Mesendoderm (in vitro differentiated cells): ENCODE data around the gene EZH2.
A peak's percentile ranks its signal among the peaks of the same experiment; 100 is the strongest.

Experiments used
- DNase-seq: peaks from one replicate; pipeline ENCODE4 v3.0.0; 2013
- H2AK5ac ChIP-seq: 2 replicates; pipeline ENCODE4 v1.6.1; 2013; ENCODE audit warnings: low read length, inconsistent platforms
- H2BK120ac ChIP-seq: 2 replicates; pipeline ENCODE4 v1.6.1; 2013; ENCODE audit warnings: low read depth, mild to moderate bottlenecking, low read length, moderate library complexity, mixed read lengths
- H2BK15ac ChIP-seq: replicated peaks from 2 replicates; pipeline ENCODE4 v1.6.1; 2013; ENCODE audit warnings: low read depth, mild to moderate bottlenecking, moderate library complexity
- H2BK5ac ChIP-seq: 2 replicates; pipeline ENCODE4 v1.6.1; 2013; ENCODE audit warnings: low read length, inconsistent platforms
- H3K18ac ChIP-seq: 2 replicates; pipeline ENCODE4 v1.6.1; 2013; ENCODE audit warnings: mild to moderate bottlenecking, low read length, mixed read lengths
- H3K23ac ChIP-seq: one replicate; pipeline ENCODE4 v1.6.1; 2013; ENCODE audit warnings: low read length
- H3K27ac ChIP-seq: 2 replicates; pipeline ENCODE4 v1.5.1; 2013; ENCODE audit warnings: low read depth, mild to moderate bottlenecking, inconsistent platforms, low read length, moderate library complexity
- H3K27me3 ChIP-seq: 2 replicates; pipeline ENCODE4 v1.6.1; 2013; ENCODE audit warnings: low read length, control low read depth, mild to moderate bottlenecking, inconsistent platforms; ENCODE audit not compliant: insufficient read depth, poor library complexity
- H3K36me3 ChIP-seq: 2 replicates; pipeline ENCODE4 v1.6.1; 2013; ENCODE audit warnings: low read length, inconsistent platforms; ENCODE audit not compliant: control insufficient read depth, insufficient read depth
- H3K4ac ChIP-seq: one replicate; pipeline ENCODE4 v1.6.1; 2013; ENCODE audit warnings: low read depth, mild to moderate bottlenecking, low read length, moderate library complexity
- H3K4me1 ChIP-seq: 2 replicates; pipeline ENCODE4 v1.6.1; 2013; ENCODE audit warnings: low read depth, low read length, inconsistent platforms; ENCODE audit not compliant: control insufficient read depth
- H3K4me2 ChIP-seq: 2 replicates; pipeline ENCODE4 v1.6.1; 2013; ENCODE audit warnings: low read length
- H3K4me3 ChIP-seq: 2 replicates; pipeline ENCODE4 v1.5.1; 2013; ENCODE audit warnings: mild to moderate bottlenecking, low read length
- H3K56ac ChIP-seq: one replicate; pipeline ENCODE4 v1.6.1; 2013; ENCODE audit warnings: low read length
- H3K79me1 ChIP-seq: 2 replicates; pipeline ENCODE4 v1.6.1; 2013; ENCODE audit warnings: low read length, inconsistent platforms
- H3K79me2 ChIP-seq: 2 replicates; pipeline ENCODE4 v1.6.1; 2013; ENCODE audit warnings: mild to moderate bottlenecking, low read length; ENCODE audit not compliant: control insufficient read depth, insufficient read depth
- H3K9ac ChIP-seq: 2 replicates; pipeline ENCODE4 v1.6.1; 2013; ENCODE audit warnings: low read length, inconsistent platforms
- H4K5ac ChIP-seq: one replicate; pipeline ENCODE4 v1.6.1; 2013; ENCODE audit warnings: low read length
- H4K8ac ChIP-seq: one replicate; pipeline ENCODE4 v1.6.1; 2013; ENCODE audit warnings: low read depth, mild to moderate bottlenecking, control low read depth, low read length, moderate library complexity
- WGBS: extraction: QIAGEN DNeasy Blood & Tissue Kit; methylation state at CpG from one replicate; pipeline ENCODE4 v1.1.7; 2013; ENCODE audit warnings: low lambda C conversion rate, missing lambda C conversion rate; ENCODE audit not compliant: insufficient coverage; ENCODE audit errors: extremely low coverage; 5-methylcytosine and 5-hydroxymethylcytosine counted together

EZH2 gene

DNA sequence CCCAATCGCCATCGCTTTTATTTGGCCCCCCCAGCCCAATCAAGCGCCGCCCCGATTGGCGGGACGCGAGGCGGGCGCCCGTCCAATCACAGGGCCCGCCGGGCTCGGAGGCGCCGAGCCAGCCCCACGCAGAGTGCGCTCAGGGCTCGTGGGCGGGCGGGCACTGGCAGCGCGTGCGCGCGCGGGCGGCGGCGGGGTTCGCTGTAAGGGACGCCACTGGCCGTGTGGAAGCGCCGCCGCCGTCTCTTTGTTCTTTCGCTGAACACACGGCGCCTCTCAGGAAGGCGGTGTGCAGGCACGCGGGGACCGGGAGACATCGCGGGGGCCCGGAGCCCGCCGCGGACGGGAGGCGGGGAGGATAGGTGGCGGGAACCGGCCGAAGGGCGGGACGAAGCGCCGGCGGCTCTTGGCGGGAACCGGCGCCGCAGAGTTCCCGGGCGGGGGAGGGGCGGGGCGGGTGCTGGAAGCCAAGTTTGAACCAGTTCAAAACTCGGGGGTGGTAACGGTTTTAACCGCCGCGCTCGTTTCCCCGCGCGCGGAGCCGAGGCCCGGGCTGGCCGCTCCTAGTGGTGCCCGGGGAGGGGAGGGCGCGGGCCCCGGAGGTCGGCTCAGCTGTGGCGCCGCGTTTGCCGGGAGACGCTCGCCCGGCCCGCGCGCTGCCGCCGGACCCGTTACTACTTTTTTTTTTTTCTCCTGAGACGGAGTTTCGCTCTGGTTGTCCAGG is 370 bp upstream of the EZH2 start:
- DNase-seq, result peak; percentile 91
- H3K79me1 ChIP-seq, result peaks cover 2% of the 10 kb centered on the region
- peak overlapping the region; percentile 88 for H3K4ac ChIP-seq
- no peak overlapping the region for H3K23ac ChIP-seq
- peak overlapping the region; percentile 69 for H3K4me3 ChIP-seq
- H3K9ac ChIP-seq, result peak overlapping the region; percentile 91
- no peaks in the 10 kb centered on the region for H3K4me1 ChIP-seq
- no peak overlapping the region for H4K5ac ChIP-seq
- H4K8ac ChIP-seq, result peak overlapping the region; percentile 91
- peak overlapping the region; percentile 97 for H3K56ac ChIP-seq
- H3K18ac ChIP-seq, result peak overlapping the region; percentile 25
- H2BK120ac ChIP-seq, result no peak overlapping the region
- no peaks in the 10 kb centered on the region for H3K36me3 ChIP-seq
- no peak overlapping the region for H2BK15ac ChIP-seq
- H3K4me2 ChIP-seq, result peak overlapping the region; percentile 34
- peaks cover 24% of the 10 kb centered on the region for H3K79me2 ChIP-seq
- H2BK5ac ChIP-seq, result no peak overlapping the region
- H2AK5ac ChIP-seq, result no peak overlapping the region
- WGBS, result no CpG with 5 or more reads among the region's 101 CpGs
- H3K27me3 ChIP-seq, result no peaks in the 10 kb centered on the region
- H3K27ac ChIP-seq, result peak overlapping the region; percentile 97

DNA sequence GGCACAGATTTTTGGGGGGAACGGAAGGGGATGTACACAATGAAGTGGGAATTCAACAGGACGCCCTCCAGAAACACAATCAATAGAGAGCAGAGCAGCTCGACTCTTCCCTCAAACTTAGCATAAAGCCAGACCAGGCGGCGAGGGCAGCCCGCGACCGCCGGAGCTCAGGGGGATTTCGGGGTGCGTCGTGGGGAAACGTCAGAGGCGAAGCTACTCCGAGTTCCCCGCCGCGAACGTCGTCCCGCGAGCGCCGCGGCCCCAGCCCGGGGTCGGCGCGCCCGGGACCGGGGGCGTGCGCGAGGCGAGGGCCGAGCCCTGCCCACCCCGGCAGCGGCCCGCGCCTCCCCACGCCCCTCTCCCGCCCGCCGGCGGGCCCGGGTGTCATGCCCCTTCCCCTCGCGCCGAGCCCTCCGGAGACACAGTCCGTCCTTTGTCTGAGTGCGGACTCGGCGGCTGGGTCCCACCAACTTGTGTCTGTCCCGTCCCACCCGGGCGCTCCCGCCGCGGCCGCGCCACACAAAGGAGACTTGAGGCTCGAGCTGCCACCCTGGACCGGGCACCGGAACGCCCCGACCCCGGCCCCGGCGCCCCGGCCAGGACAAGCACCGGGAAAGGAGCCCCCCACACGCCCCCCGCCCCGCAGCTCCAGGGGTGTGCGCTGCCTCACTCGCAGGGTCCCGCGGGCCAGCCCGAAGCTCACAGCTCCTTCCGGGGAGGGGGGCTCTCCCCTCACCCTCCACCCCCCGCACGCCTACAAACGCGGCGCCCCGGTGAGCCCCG is 634 bp downstream of the EZH2 start:
- DNase-seq, result peak; percentile 26

DNA sequence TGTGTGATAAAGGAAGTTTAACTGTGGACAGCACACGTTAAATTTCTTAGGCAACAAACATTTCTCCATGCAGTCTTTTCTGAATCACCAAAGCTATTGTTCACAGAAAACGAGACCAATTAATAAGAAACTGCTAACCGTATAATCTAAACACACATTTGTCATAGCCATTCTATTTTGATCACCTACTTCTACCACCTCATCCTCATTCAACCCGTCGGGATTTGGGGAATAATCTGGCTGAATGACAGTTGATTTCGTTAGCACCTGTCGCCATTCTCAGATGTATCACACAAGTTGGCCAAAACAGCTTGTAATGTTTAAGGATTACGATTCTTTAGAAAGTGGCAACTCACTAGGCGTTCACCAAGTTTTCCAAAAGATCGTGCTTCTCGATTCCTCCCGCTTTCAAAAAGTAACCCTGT is 1.2 kb downstream of the EZH2 start:
- H3K9ac ChIP-seq, result peak overlapping the region; percentile 85
- H3K79me1 ChIP-seq, result peaks cover 2% of the 10 kb centered on the region
- H4K5ac ChIP-seq, result no peak overlapping the region
- no peak overlapping the region for H4K8ac ChIP-seq
- no peaks in the 10 kb centered on the region for H3K27me3 ChIP-seq
- no peak for DNase-seq
- no peak overlapping the region for H2BK15ac ChIP-seq
- H3K4ac ChIP-seq, result no peak overlapping the region
- no peak overlapping the region for H2BK5ac ChIP-seq
- H3K4me2 ChIP-seq, result peak overlapping the region; percentile 91
- H3K36me3 ChIP-seq, result no peaks in the 10 kb centered on the region
- no peak overlapping the region for H3K18ac ChIP-seq
- no peak overlapping the region for H2AK5ac ChIP-seq
- H3K79me2 ChIP-seq, result peaks cover 30% of the 10 kb centered on the region
- H2BK120ac ChIP-seq, result no peak overlapping the region
- H3K56ac ChIP-seq, result peak overlapping the region; percentile 90
- no peaks in the 10 kb centered on the region for H3K4me1 ChIP-seq
- peak overlapping the region; percentile 74 for H3K4me3 ChIP-seq
- H3K27ac ChIP-seq, result no peak overlapping the region
- no CpG with 5 or more reads among the region's 12 CpGs for WGBS
- H3K23ac ChIP-seq, result peak overlapping the region; percentile 9

More for the DNA sequence above, 634 bp downstream of the EZH2 start:
- H4K5ac ChIP-seq, result no peak overlapping the region
- peak overlapping the region; percentile 74 for H3K4me3 ChIP-seq
- peaks cover 30% of the 10 kb centered on the region for H3K79me2 ChIP-seq
- peak overlapping the region; percentile 78 for H3K27ac ChIP-seq
- H3K56ac ChIP-seq, result peak overlapping the region; percentile 90
- H2BK15ac ChIP-seq, result no peak overlapping the region
- no peak overlapping the region for H2BK5ac ChIP-seq
- H3K4me2 ChIP-seq, result peak overlapping the region; percentile 91
- peak overlapping the region; percentile 98 for H3K4ac ChIP-seq
- H3K23ac ChIP-seq, result peak overlapping the region; percentile 9
- no peaks in the 10 kb centered on the region for H3K36me3 ChIP-seq
- no peaks in the 10 kb centered on the region for H3K27me3 ChIP-seq
- peak overlapping the region; percentile 99 for H3K18ac ChIP-seq
- no CpG with 5 or more reads among the region's 88 CpGs for WGBS
- H3K9ac ChIP-seq, result peak overlapping the region; percentile 85
- no peak overlapping the region for H4K8ac ChIP-seq
- H2BK120ac ChIP-seq, result peak overlapping the region; percentile 75
- H2AK5ac ChIP-seq, result no peak overlapping the region
- no peaks in the 10 kb centered on the region for H3K4me1 ChIP-seq
- H3K79me1 ChIP-seq, result peaks cover 2% of the 10 kb centered on the region

DNA sequence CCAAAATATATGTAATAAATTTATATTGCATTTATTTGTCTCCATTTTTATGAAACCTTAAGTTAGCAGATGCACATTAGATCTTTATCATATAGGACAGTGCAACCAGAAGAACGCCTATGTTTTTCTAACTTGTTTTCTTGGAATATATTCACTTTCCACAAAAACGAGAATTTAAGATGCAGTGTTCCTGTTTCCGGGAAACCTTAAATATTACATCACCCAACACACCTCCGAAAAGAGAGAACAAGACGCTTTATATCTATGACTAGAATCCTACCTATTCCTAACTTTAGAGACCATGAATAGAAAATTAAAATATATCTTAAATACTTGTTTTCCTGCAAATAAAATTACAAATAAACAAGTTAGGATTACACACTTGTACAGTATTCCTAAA is 1.9 kb downstream of the EZH2 start:
- Histone ChIP-seq H3K36me3 (no peaks in the 10 kb centered on the region), H3K23ac (no peak overlapping the region), H2BK120ac (no peak overlapping the region), H3K27me3 (no peaks in the 10 kb centered on the region), H3K4me1 (no peaks in the 10 kb centered on the region), H3K4ac (no peak overlapping the region), H3K4me3 (no peak overlapping the region), H3K79me1 (peaks cover 2% of the 10 kb centered on the region), H3K4me2 (no peak overlapping the region), H4K5ac (no peak overlapping the region), H3K56ac (no peak overlapping the region), H3K27ac (no peak overlapping the region), H2AK5ac (no peak overlapping the region), H2BK15ac (no peak overlapping the region), H2BK5ac (no peak overlapping the region), H3K9ac (no peak overlapping the region), H3K79me2 (peaks cover 33% of the 10 kb centered on the region), H4K8ac (no peak overlapping the region), H3K18ac (no peak overlapping the region)
- no CpG with 5 or more reads among the region's 5 CpGs for WGBS
- no peak for DNase-seq

DNA sequence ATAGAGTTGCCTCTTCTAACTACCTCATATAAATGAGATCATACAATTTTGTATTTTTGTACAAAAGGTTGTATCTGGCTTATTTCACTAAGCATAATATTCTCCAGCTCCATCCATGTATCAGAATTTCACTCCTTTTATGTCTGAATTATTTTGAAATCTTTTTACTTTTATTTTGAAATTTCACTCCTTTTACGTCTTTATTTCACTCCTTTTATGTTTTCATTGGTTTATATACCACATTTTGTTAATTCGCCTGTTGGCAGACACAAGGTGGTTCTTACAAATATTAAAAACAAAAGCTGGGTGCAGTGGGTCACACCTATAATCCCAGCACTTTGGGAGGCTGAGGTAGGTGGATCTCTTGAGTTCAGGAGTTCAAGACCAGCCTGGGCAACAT is 5.8 kb downstream of the EZH2 start:
- Histone ChIP-seq H3K79me2 (peaks cover 51% of the 10 kb centered on the region), H2AK5ac (no peak overlapping the region), H3K23ac (no peak overlapping the region), H2BK5ac (no peak overlapping the region), H3K36me3 (no peaks in the 10 kb centered on the region), H3K27ac (no peak overlapping the region), H3K9ac (no peak overlapping the region), H3K4me1 (no peaks in the 10 kb centered on the region), H2BK15ac (no peak overlapping the region), H4K8ac (no peak overlapping the region), H3K4me3 (no peak overlapping the region), H3K18ac (no peak overlapping the region), H3K4ac (no peak overlapping the region), H4K5ac (no peak overlapping the region), H3K56ac (no peak overlapping the region), H3K27me3 (no peaks in the 10 kb centered on the region), H2BK120ac (no peak overlapping the region), H3K79me1 (peaks cover 6% of the 10 kb centered on the region), H3K4me2 (no peak overlapping the region)
- 100% methylated on average over 1 of the region's 2 CpGs for WGBS
- DNase-seq, result no peak
